Peyer's patch (tissue), 4 donors: ENCODE measurements around the gene CALHM4. TPM values are rescaled to one million over a fixed set of nuclear protein-coding genes. Genes with fewer than 3 reads are reported as not detected.
"Not testable (repeated sequence)": the region's sequence is repeated elsewhere in the genome, so short reads cannot be mapped to it uniquely, and the experiment has no call there.

ENCODE experiments used
- DNase-seq, 3 donors: peaks; one replicate each; pipeline ENCODE4 v3.0.0-alpha.2; 2017 to 2019
- H3K27ac ChIP-seq, 4 donors: fragments of 200-600 bp; sonication (generic); one replicate each; pipeline ENCODE4 v1.5.1; 2016 to 2019
- H3K27me3 ChIP-seq, 2 donors: fragments of 200-600 bp; sonication (generic); one replicate each; pipeline ENCODE4 v1.5.1; 2019
- H3K36me3 ChIP-seq, 3 donors: fragments of 200-600 bp; sonication (generic); one replicate each; pipeline ENCODE4 v1.5.1; 2016 to 2019
- H3K4me1 ChIP-seq, 4 donors: fragments of 200-600 bp; sonication (generic); one replicate each; pipeline ENCODE4 v1.5.1; 2016 to 2019
- H3K4me3 ChIP-seq, 4 donors: fragments of 200-600 bp; sonication (generic); 1 replicate in 3 of 4; 2 replicates in 1 of 4; pipeline ENCODE4 v1.5.1; 2016 to 2019; ENCODE audit warnings: mild to moderate bottlenecking in 1 of 4
- H3K9me3 ChIP-seq, 4 donors: fragments of 200-600 bp; sonication (generic); one replicate each; pipeline ENCODE4 v1.5.1; 2016 to 2019; ENCODE audit warnings: mild to moderate bottlenecking in 1 of 4
- CTCF ChIP-seq, 6 experiments: fragments of 450-650 bp in 4 of 6; fragments of 200-600 bp in 2 of 6; sonication (generic) in 1 of 6; IDR thresholded peaks; one replicate each; pipeline ENCODE4 v1.5.1; 2017 to 2019; ENCODE audit warnings: antibody characterized with exemption in 6 of 6, mild to moderate bottlenecking in 3 of 6, moderate library complexity in 1 of 6
- POLR2A ChIP-seq, 2 donors: fragments of 450-650 bp; IDR thresholded peaks; one replicate each; pipeline ENCODE4 v1.5.1; 2017; ENCODE audit warnings: antibody characterized with exemption in 2 of 2, mild to moderate bottlenecking in 2 of 2, moderate library complexity in 2 of 2
- total RNA-seq, 4 donors: library from RNA; depleted of rRNA; stranded (reverse); fragments of >200 nt; gene quantifications; one replicate each; pipeline ENCODE4 v1.1.0, GENCODE V29; 2016

The CALHM4 gene
- total RNA-seq, 4 donors from 2014 or later = not detected

- no peaks in the 10 kb centered on the region for H3K27me3 ChIP-seq
- no peak overlapping the region for H3K27ac ChIP-seq
- no peak overlapping the region for H3K4me3 ChIP-seq
- peaks cover 0 to 7% (median 0%) of the 10 kb centered on the region in 3 donors for H3K36me3 ChIP-seq
- H3K9me3 ChIP-seq = no peaks in the 10 kb centered on the region
- TF ChIP-seq POLR2A (IDR thresholded peaks at IDR 0.05) (no peak), CTCF (IDR thresholded peaks at IDR 0.05) (no peak)
- H3K4me1 ChIP-seq = peaks cover 0 to 6% (median 0%) of the 10 kb centered on the region in 4 donors
- no peak for DNase-seq
Observed at GRCh38 chr6:116580198-116580597, 26.6 kb downstream of the CALHM4 start.

- Histone ChIP-seq H3K27ac (no peak overlapping the region), H3K27me3 (no peaks in the 10 kb centered on the region), H3K36me3 (peaks cover 0 to 58% (median 0%) of the 10 kb centered on the region in 3 donors), H3K9me3 (no peaks in the 10 kb centered on the region), H3K4me1 (no peaks in the 10 kb centered on the region), H3K4me3 (no peak overlapping the region)
- TF ChIP-seq POLR2A (IDR thresholded peaks at IDR 0.05) (no peak), CTCF (IDR thresholded peaks at IDR 0.05) (no peak)
- no peak for DNase-seq
Observed at GRCh38 chr6:116586276-116586675, 32.7 kb downstream of the CALHM4 start.

GRCh38 chr6:116586738-116587137 lies 33.2 kb downstream of the CALHM4 start:
- Histone ChIP-seq H3K4me1 (no peaks in the 10 kb centered on the region), H3K9me3 (no peaks in the 10 kb centered on the region), H3K36me3 (peaks cover 0 to 63% (median 0%) of the 10 kb centered on the region in 3 donors), H3K27ac (no peak overlapping the region), H3K4me3 (no peak overlapping the region), H3K27me3 (no peaks in the 10 kb centered on the region)
- DNase-seq = no peak
- TF ChIP-seq POLR2A (IDR thresholded peaks at IDR 0.05) (no peak), CTCF (IDR thresholded peaks at IDR 0.05) (no peak)

GRCh38 chr6:116595247-116595646 lies 41.7 kb downstream of the CALHM4 start:
- no peaks in the 10 kb centered on the region for H3K4me1 ChIP-seq
- no peak overlapping the region for H3K27ac ChIP-seq
- TF ChIP-seq CTCF (IDR thresholded peaks at IDR 0.05) (no peak), POLR2A (IDR thresholded peaks at IDR 0.05) (no peak)
- H3K27me3 ChIP-seq = no peaks in the 10 kb centered on the region
- peaks cover 0 to 47% (median 0%) of the 10 kb centered on the region in 3 donors for H3K36me3 ChIP-seq
- no peak overlapping the region for H3K4me3 ChIP-seq
- H3K9me3 ChIP-seq = no peaks in the 10 kb centered on the region
- no peak for DNase-seq

- TF ChIP-seq CTCF (IDR thresholded peaks at IDR 0.05) (no peak), POLR2A (IDR thresholded peaks at IDR 0.05) (no peak)
- no peak for DNase-seq
- H3K27me3 ChIP-seq = no peaks in the 10 kb centered on the region
Observed at GRCh38 chr6:116596815-116597214, 43.3 kb downstream of the CALHM4 start.

GRCh38 chr6:116603916-116604315 lies 50.4 kb downstream of the CALHM4 start:
- H3K27me3 ChIP-seq, H3K27ac ChIP-seq, DNase-seq, H3K36me3 ChIP-seq, H3K4me3 ChIP-seq, H3K4me1 ChIP-seq, H3K9me3 ChIP-seq: not testable (repeated sequence)

More at GRCh38 chr6:116596815-116597214, 43.3 kb downstream of the CALHM4 start:
- H3K36me3 ChIP-seq = peaks cover 0 to 31% (median 0%) of the 10 kb centered on the region in 3 donors
- no peaks in the 10 kb centered on the region for H3K9me3 ChIP-seq
- H3K4me3 ChIP-seq = no peak overlapping the region
- H3K4me1 ChIP-seq = no peaks in the 10 kb centered on the region
- H3K27ac ChIP-seq = no peak overlapping the region

GRCh38 chr6:116604868-116605267 lies 51.3 kb downstream of the CALHM4 start:
- H3K9me3 ChIP-seq, H3K36me3 ChIP-seq, H3K4me3 ChIP-seq, H3K27me3 ChIP-seq, H3K4me1 ChIP-seq, H3K27ac ChIP-seq, DNase-seq: not testable (repeated sequence)
